ENCODE data around the gene IQCE.

DNA sequence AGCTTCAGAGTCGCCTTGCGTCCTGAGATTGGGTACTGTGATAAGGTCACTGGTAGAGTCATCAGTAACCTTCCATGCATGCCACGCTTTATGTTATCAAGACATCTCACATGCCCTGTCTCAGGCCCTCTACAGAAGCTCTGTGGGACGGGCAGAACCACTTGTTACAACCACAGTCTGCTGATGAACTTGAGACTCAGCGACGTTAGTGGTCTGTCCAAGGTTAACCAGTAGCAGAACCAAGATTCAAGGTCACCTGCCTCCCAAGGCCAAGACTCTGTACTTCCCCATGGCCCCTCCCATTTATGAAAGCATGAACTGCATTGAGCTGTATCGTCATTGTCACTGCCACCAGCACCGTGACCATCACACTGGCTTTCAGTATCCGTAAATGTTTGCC is 15.0 kb downstream of the IQCE start:
- TF ChIP-seq CTCF (IDR thresholded peaks at IDR 0.05) (no peak), POLR2A (IDR thresholded peaks at IDR 0.05) (no peak)
